ENCODE data around the gene CFAP44.
"Not testable (repeated sequence)": the region's sequence is repeated elsewhere in the genome, so short reads cannot be mapped to it uniquely, and the experiment has no call there.

The CFAP44 gene, protein sequence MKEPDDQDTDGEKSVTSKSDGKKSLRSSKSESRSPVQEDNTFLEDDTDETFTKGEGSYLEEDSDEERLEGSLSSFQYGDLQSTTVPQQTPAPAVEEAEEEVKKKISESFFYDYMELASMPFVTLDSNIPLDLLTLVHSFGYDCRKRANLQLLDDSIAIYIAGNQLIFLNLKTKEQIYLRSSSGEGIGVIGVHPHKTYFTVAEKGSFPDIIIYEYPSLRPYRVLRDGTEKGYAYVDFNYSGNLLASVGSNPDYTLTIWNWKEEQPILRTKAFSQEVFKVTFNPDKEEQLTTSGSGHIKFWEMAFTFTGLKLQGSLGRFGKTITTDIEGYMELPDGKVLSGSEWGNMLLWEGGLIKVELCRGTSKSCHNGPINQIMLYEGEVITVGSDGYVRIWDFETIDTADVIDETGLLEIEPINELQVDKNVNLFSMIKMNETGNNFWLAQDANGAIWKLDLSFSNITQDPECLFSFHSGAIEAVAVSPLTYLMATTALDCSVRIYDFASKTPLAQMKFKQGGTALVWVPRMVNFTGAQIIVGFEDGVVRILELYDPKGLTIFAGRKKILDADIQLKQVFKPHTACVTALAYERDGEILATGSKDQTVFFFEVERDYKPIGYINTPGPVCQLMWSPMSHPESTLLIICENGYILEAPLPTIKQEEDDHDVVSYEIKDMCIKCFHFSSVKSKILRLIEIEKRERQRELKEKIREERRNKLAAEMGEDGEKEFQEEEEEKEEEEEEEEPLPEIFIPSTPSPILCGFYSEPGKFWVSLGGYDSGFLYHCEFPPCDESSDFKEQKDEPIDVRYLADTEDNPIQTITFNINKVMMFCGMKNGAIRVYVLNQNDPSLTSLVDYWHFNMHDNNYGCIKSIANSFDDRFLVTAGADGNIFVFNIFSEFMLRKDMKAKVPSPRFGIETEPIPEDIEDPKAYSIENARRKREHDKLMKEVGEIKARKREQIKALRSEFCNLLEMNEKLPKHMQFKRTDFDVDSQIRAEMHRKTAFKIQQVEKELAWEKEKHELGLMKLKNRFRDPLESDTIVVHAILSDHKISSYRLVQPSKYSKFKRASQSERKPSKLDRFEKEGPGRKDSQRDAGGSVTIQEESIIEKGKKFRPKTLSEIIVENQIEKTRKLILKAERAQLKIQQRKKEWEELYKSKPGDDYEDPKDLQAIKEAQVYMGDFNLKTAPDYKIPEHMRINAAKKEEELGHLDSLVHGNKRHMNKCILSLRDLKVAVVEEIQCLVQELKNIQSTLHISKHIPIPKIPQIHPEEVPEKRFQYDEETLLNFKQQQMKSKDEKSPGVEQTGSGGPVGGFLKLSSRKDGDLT (N-terminal part only)

DNA sequence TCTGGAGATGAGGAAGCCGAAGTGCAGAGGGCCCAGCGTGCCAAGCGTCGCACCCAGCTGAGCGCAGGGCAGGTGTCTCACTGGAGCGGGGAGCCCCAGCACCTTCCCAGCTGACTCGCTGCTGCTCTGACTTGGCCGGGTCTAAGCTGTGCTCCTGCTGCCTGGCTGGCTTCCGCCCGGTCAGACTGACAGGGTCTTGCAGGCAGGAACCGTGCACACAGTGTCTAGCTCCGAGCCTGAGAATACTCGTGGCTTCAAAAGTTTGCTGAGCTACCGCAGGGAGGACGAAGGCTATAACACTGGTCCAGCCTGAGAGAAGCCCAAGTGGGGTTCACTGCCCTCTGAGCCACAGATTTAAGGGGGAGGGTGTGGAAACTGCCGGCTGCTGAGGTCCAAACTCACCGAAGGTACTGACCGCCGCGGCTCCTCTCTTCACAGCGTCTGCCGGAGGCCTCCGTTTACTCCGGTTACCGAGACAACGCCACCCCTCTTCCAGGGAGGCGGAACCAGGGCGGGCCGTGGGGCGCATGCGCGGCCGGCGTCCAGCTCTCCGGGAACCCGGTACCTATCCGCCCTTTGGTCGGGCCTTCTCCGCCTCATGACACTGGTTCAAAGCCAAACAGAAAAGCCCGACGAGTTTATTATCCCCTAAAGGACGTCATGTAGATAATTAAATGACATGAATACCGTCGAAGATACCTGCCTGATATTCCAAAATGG, at the start of gene CFAP44:
TSS of gene CFAP44 (minus strand) at position 443 of the 720 bp plus-strand sequence. CDS start 7,829 bp downstream, outside the sequence.
- Histone ChIP-seq H3K9me3 (ENCODE audit: control insufficient read depth in 1 of 2, low read length in 2 of 2) (no peaks in the 10 kb centered on the region), H3K27me3 (ENCODE audit: low read depth, low read length) (no peaks in the 10 kb centered on the region), H3K4me3 (ENCODE audit: low read depth in 1 of 2, low read length in 2 of 2) (peak within 1 kb of the TSS; percentile 54 to 63), H3K4me1 (ENCODE audit: control insufficient read depth in 1 of 2, insufficient read depth in 2 of 2, low read length in 2 of 2) (no peaks in the 10 kb centered on the region), H3K27ac (ENCODE audit: low read length) (no peak within 1 kb of the TSS), H3K36me3 (ENCODE audit: control insufficient read depth in 1 of 2, insufficient read depth in 2 of 2, low read length in 2 of 2) (peaks cover 6% of the 10 kb centered on the region in 2 donors)

DNA sequence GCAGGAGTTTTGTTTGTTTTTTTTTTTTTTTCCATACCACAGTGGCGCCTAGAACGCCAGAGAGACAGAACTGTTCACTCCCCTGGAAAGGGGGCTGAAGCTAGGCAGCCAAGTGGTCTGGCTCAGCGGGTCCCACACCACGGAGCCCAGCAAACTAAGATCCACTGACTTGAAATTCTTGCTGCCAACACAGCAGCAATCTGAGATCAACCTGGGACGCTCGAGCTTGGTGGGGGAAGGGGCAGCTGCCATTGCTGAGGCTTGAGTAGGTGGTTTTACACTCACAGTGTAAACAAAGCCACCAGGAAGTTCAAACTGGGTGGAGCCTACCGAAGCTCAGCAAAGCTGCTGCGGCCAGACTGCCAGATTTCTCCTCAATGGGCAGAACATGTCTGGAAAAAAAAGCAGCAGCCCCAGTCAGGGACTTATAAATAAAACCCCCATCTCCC, 43.9 kb upstream of the CFAP44 start:
- H3K4me1 ChIP-seq (ENCODE audit: control insufficient read depth in 1 of 2, insufficient read depth in 2 of 2, low read length in 2 of 2) = no peaks in the 10 kb centered on the region
- H3K36me3 ChIP-seq (ENCODE audit: control insufficient read depth in 1 of 2, insufficient read depth in 2 of 2, low read length in 2 of 2) = peaks cover 0 to 9% of the 10 kb centered on the region in 2 donors
- no peaks in the 10 kb centered on the region for H3K9me3 ChIP-seq (ENCODE audit: control insufficient read depth in 1 of 2, low read length in 2 of 2)
- no peak overlapping the region for H3K4me3 ChIP-seq (ENCODE audit: low read depth in 1 of 2, low read length in 2 of 2)
- H3K27me3 ChIP-seq (ENCODE audit: low read depth, low read length) = no peaks in the 10 kb centered on the region
- no peak overlapping the region for H3K27ac ChIP-seq (ENCODE audit: low read length)

DNA sequence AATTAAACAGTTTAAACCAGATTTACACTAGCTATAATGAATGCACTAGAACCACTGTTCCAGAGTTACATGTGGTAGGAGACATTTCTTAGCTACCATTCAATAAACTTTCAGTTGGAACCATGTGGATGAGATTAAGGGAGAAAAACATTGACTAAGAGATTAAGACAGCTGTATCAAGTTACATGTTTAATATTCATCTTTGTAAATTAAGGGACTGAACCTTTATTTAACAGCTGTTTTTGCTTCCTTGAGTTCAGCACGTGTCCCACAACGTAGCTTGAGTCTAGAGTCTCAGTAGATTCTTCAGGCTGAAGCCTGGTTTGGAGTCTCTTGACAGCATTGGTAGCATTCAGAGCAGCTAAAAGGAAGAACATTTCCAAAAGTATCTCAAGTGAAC, 27.2 kb upstream of the CFAP44 start:
- Histone ChIP-seq H3K27me3 (ENCODE audit: low read depth, low read length) (no peaks in the 10 kb centered on the region), H3K9me3 (ENCODE audit: control insufficient read depth in 1 of 2, low read length in 2 of 2) (no peaks in the 10 kb centered on the region), H3K27ac (ENCODE audit: low read length) (no peak overlapping the region), H3K4me3 (ENCODE audit: low read depth in 1 of 2, low read length in 2 of 2) (no peak overlapping the region), H3K36me3 (ENCODE audit: control insufficient read depth in 1 of 2, insufficient read depth in 2 of 2, low read length in 2 of 2) (peaks cover 15 to 16% of the 10 kb centered on the region in 2 donors), H3K4me1 (ENCODE audit: control insufficient read depth in 1 of 2, insufficient read depth in 2 of 2, low read length in 2 of 2) (no peaks in the 10 kb centered on the region)

DNA sequence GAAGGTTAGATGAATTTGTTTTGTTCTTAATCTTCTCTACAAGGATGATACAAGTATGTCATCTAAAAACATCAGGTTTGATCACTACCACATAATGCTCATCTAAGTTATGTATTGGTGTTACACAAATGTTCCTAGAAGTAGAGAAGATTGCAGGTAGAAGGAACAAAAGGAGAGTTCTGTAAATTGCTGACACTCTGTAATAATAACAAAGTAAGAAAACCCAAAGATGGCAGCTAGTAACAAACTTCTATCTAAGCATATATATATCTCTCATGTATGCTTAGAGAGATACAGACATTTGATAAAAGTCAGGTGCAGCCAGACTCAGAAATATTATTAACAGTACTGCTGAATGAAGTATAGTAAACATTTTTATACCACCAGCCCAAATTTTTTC, 20.2 kb upstream of the CFAP44 start:
- no peak overlapping the region for H3K4me3 ChIP-seq (ENCODE audit: low read depth in 1 of 2, low read length in 2 of 2)
- peaks cover 16 to 36% of the 10 kb centered on the region in 2 donors for H3K36me3 ChIP-seq (ENCODE audit: control insufficient read depth in 1 of 2, insufficient read depth in 2 of 2, low read length in 2 of 2)
- H3K27me3 ChIP-seq (ENCODE audit: low read depth, low read length) = no peaks in the 10 kb centered on the region
- H3K27ac ChIP-seq (ENCODE audit: low read length) = no peak overlapping the region
- H3K9me3 ChIP-seq (ENCODE audit: control insufficient read depth in 1 of 2, low read length in 2 of 2) = no peaks in the 10 kb centered on the region
- H3K4me1 ChIP-seq (ENCODE audit: control insufficient read depth in 1 of 2, insufficient read depth in 2 of 2, low read length in 2 of 2) = no peaks in the 10 kb centered on the region

DNA sequence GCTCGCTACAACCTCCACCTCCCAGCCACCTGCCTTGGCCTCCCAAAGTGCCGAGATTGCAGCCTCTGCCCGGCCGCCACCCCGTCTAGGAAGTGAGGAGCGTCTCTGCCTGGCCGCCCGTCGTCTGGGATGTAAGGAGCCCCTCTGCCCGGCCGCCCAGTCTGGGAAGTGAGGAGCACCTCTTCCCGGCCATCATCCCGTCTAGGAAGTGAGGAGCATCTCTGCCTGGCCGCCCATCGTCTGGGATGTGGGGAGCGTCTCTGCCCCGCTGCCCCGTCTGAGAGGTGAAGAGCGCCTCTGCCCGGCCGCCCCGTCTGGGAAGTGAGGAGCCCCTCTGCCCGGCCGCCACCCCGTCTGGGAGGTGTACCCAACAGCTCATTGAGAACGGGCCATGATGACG, 17.3 kb upstream of the CFAP44 start:
- H3K36me3 ChIP-seq (ENCODE audit: control insufficient read depth in 1 of 2, insufficient read depth in 2 of 2, low read length in 2 of 2) = peaks cover 17 to 30% of the 10 kb centered on the region in 2 donors
- H3K4me1 ChIP-seq (ENCODE audit: control insufficient read depth in 1 of 2, insufficient read depth in 2 of 2, low read length in 2 of 2); H3K4me3 ChIP-seq (ENCODE audit: low read depth in 1 of 2, low read length in 2 of 2); H3K27me3 ChIP-seq (ENCODE audit: low read depth, low read length); H3K27ac ChIP-seq (ENCODE audit: low read length); H3K9me3 ChIP-seq (ENCODE audit: control insufficient read depth in 1 of 2, low read length in 2 of 2): not testable (repeated sequence)

DNA sequence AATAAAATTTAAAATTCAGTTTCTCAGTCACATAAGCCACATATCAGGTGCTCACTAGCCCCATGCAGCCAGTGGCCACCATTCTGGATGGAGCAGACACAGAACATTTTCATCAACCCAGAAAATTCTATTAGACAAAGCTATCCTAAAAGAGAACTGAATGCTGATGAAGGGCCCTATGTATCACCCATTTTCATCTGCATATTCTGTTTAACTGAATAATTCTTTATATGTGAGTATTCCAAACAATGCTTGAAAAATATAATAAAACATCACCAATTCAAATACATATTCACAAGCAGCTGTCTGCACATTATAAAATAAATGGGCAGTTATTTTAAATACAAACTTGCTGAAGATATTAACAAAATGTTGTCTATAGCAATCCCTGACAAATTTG, 14.2 kb upstream of the CFAP44 start:
- H3K4me3 ChIP-seq (ENCODE audit: low read depth in 1 of 2, low read length in 2 of 2) = no peak overlapping the region
- H3K27ac ChIP-seq (ENCODE audit: low read length) = no peak overlapping the region
- H3K9me3 ChIP-seq (ENCODE audit: control insufficient read depth in 1 of 2, low read length in 2 of 2) = no peaks in the 10 kb centered on the region
- H3K27me3 ChIP-seq (ENCODE audit: low read depth, low read length) = no peaks in the 10 kb centered on the region
- H3K4me1 ChIP-seq (ENCODE audit: control insufficient read depth in 1 of 2, insufficient read depth in 2 of 2, low read length in 2 of 2) = no peaks in the 10 kb centered on the region
- peaks cover 20 to 32% of the 10 kb centered on the region in 2 donors for H3K36me3 ChIP-seq (ENCODE audit: control insufficient read depth in 1 of 2, insufficient read depth in 2 of 2, low read length in 2 of 2)

DNA sequence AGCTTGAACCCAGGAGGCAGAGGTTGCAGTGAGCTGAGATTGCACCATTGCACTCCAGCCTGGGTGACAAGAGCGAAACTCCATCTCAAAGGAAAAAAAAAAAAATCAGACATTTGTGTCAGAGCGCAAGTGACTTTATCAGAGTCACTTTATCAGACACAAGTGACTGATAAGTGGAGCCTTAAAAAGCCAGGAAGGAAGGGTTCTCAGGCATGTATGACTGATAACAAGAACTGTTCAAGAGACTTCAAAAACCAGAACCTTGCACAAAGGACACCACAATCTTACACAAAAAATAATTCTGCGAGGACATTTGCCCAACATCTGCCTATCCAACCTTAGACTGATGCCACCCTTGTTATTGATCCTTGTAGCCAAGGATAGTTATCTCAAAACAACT, 13.3 kb upstream of the CFAP44 start:
- H3K4me1 ChIP-seq (ENCODE audit: control insufficient read depth in 1 of 2, insufficient read depth in 2 of 2, low read length in 2 of 2) = no peaks in the 10 kb centered on the region
- H3K36me3 ChIP-seq (ENCODE audit: control insufficient read depth in 1 of 2, insufficient read depth in 2 of 2, low read length in 2 of 2) = peaks cover 18 to 32% of the 10 kb centered on the region in 2 donors
- no peaks in the 10 kb centered on the region for H3K27me3 ChIP-seq (ENCODE audit: low read depth, low read length)
- no peaks in the 10 kb centered on the region for H3K9me3 ChIP-seq (ENCODE audit: control insufficient read depth in 1 of 2, low read length in 2 of 2)
- no peak overlapping the region for H3K27ac ChIP-seq (ENCODE audit: low read length)
- H3K4me3 ChIP-seq (ENCODE audit: low read depth in 1 of 2, low read length in 2 of 2) = no peak overlapping the region

DNA sequence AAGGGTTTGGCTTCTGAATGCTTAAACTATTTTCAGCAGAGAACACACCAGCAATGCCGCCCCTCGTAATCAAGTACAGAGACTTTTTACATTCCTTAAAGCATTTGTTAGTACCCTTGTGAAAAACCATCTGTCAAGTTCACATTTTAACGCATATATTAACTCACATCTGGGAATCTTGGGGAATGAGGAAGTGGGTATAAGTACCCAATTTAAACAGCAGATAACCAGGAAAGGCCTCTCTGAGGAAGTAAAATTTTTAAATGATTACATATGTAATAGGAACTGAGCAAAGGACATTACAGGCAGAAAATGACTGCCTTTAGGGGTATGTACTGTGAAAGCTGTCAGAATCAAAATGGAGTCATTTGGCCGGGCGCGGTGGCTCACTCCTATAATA, 12.8 kb upstream of the CFAP44 start:
- H3K27ac ChIP-seq (ENCODE audit: low read length) = no peak overlapping the region
- no peaks in the 10 kb centered on the region for H3K4me1 ChIP-seq (ENCODE audit: control insufficient read depth in 1 of 2, insufficient read depth in 2 of 2, low read length in 2 of 2)
- no peak overlapping the region for H3K4me3 ChIP-seq (ENCODE audit: low read depth in 1 of 2, low read length in 2 of 2)
- peaks cover 21 to 32% of the 10 kb centered on the region in 2 donors for H3K36me3 ChIP-seq (ENCODE audit: control insufficient read depth in 1 of 2, insufficient read depth in 2 of 2, low read length in 2 of 2)
- H3K27me3 ChIP-seq (ENCODE audit: low read depth, low read length) = no peaks in the 10 kb centered on the region
- H3K9me3 ChIP-seq (ENCODE audit: control insufficient read depth in 1 of 2, low read length in 2 of 2) = no peaks in the 10 kb centered on the region

DNA sequence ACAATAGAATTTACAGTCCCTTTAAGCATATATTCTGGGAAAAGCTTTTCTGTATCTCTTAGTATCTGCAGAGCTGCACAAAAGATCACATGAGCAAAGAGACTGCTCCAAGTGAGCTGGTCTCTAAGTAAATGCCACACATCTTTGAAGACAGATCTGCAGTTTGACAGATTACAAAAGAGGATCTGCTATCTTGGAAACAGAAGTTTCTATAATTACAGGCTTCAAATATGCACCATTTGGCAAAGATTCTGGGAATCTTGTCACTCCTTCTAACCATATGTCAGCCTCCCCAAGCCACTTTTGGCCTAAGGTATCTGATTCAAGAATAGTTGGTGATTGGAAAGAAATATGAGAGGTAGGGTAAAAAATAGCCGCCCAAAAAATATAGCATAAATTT, 9.6 kb upstream of the CFAP44 start:
- Histone ChIP-seq H3K4me3 (ENCODE audit: low read depth in 1 of 2, low read length in 2 of 2) (no peak overlapping the region), H3K4me1 (ENCODE audit: control insufficient read depth in 1 of 2, insufficient read depth in 2 of 2, low read length in 2 of 2) (no peaks in the 10 kb centered on the region), H3K36me3 (ENCODE audit: control insufficient read depth in 1 of 2, insufficient read depth in 2 of 2, low read length in 2 of 2) (peaks cover 26 to 27% of the 10 kb centered on the region in 2 donors), H3K9me3 (ENCODE audit: control insufficient read depth in 1 of 2, low read length in 2 of 2) (no peaks in the 10 kb centered on the region), H3K27me3 (ENCODE audit: low read depth, low read length) (no peaks in the 10 kb centered on the region), H3K27ac (ENCODE audit: low read length) (no peak overlapping the region)

DNA sequence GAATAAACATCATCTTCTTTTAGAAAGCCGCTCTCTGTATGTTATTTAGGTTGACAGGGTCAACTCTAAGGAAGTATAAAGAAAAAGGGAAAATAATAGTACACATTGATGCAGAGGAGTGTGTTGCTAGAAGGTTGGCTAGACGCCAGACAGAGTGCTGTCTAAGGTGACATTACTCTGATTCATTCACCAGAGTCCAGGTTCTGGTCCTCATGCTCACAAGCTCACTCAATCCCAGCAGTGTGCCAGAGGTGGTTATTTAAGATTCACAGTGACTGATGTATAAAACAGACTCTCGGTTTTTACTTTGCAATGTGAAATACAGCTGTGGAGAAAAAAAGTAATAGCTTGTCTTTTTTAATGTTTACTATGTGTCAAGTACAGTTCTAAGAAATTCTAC, 1.7 kb downstream of the CFAP44 start:
- H3K27me3 ChIP-seq (ENCODE audit: low read depth, low read length) = no peaks in the 10 kb centered on the region
- H3K36me3 ChIP-seq (ENCODE audit: control insufficient read depth in 1 of 2, insufficient read depth in 2 of 2, low read length in 2 of 2) = no peaks in the 10 kb centered on the region
- H3K9me3 ChIP-seq (ENCODE audit: control insufficient read depth in 1 of 2, low read length in 2 of 2) = no peaks in the 10 kb centered on the region
- H3K4me3 ChIP-seq (ENCODE audit: low read depth in 1 of 2, low read length in 2 of 2) = no peak overlapping the region
- no peaks in the 10 kb centered on the region for H3K4me1 ChIP-seq (ENCODE audit: control insufficient read depth in 1 of 2, insufficient read depth in 2 of 2, low read length in 2 of 2)
- H3K27ac ChIP-seq (ENCODE audit: low read length) = no peak overlapping the region

Measured in muscle layer of duodenum (tissue), 2 donors.